Memory B cell (primary cell): Measurements from ENCODE around the gene APBB2.
A peak's percentile ranks its signal among the peaks of the same experiment; 100 is the strongest.
"Not testable (repeated sequence)": the region's sequence is repeated elsewhere in the genome, so short reads cannot be mapped to it uniquely, and the experiment has no call there.

Source experiments
- ATAC-seq: fragments of 150-1000 bp; cut with Tn5 transposase; 2 replicates; pipeline ENCODE4 v1.10.0; 2021; ENCODE audit warnings: low read depth, mild to moderate bottlenecking, moderate library complexity
- DNase-seq, 2 donors: peaks; one replicate each; pipeline ENCODE4 v3.0.0; 2022; ENCODE audit warnings: low spot score in 2 of 2
- H3K27ac Mint-ChIP-seq: one replicate; pipeline ENCODE4 v1.8.0; 2022; ENCODE audit warnings: mild to moderate bottlenecking, moderate library complexity, mixed read lengths
- H3K27me3 Mint-ChIP-seq: one replicate; pipeline ENCODE4 v1.8.0; 2022; ENCODE audit warnings: mixed read lengths
- H3K36me3 Mint-ChIP-seq: one replicate; pipeline ENCODE4 v1.8.0; 2022; ENCODE audit warnings: mild to moderate bottlenecking, mixed read lengths
- H3K4me1 Mint-ChIP-seq: one replicate; pipeline ENCODE4 v1.8.0; 2022; ENCODE audit warnings: mixed read lengths
- H3K4me3 Mint-ChIP-seq: one replicate; pipeline ENCODE4 v1.8.0; 2022; ENCODE audit warnings: mild to moderate bottlenecking, moderate library complexity, mixed read lengths
- H3K9me3 Mint-ChIP-seq: one replicate; pipeline ENCODE4 v1.8.0; 2022; ENCODE audit warnings: mixed read lengths

Gene APBB2

DNA sequence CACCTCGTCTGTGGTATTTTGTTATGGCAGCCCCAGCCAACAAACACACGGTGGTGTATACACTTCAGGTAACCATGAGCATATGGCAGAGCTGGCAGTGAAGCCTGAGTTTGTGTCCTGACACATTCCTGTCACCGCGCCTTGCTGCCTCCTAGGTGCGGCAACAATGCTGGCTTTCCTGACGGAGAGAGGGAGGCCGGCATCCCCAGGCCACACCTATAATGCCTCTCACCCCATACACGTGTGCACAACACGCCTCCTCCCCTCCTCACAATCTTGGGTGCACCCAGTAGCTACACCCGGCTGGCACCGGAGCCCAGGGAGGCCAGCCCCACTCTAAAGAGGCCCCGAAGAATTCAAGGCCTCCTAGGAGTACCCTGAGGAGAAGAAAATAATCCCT, 306.0 kb downstream of the APBB2 start:
- H3K36me3 Mint-ChIP-seq, result no peaks in the 10 kb centered on the region
- no peak overlapping the region for H3K27ac Mint-ChIP-seq
- DNase-seq, result no peak
- ATAC-seq, result no peak
- H3K4me1 Mint-ChIP-seq, result peaks cover 16% of the 10 kb centered on the region
- no peaks in the 10 kb centered on the region for H3K9me3 Mint-ChIP-seq
- H3K4me3 Mint-ChIP-seq, result no peak overlapping the region
- H3K27me3 Mint-ChIP-seq, result peaks cover 3% of the 10 kb centered on the region

DNA sequence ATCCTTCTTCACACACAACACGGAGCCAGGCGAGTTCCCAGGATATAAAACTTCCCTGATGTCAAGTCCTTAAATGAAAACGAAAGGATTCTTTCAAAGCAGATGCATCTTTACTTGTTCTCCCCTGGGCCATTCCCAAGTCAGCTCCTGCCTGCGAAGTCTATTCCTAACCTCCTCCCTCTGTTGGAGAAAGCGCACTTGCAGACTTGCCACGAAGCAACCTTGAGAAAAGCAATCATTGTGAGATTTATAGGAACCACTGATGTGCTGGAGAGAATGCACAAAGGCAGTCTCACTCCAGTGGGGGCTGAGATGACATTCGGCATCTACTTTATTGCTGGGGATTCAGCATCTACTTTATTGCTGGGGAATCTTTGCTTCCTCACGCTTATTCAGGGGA, 308.9 kb downstream of the APBB2 start:
- no peak overlapping the region for H3K4me3 Mint-ChIP-seq
- no peak for ATAC-seq
- H3K4me1 Mint-ChIP-seq, result peaks cover 16% of the 10 kb centered on the region
- DNase-seq, result no peak
- peaks cover 3% of the 10 kb centered on the region for H3K27me3 Mint-ChIP-seq
- no peaks in the 10 kb centered on the region for H3K36me3 Mint-ChIP-seq
- H3K9me3 Mint-ChIP-seq, result no peaks in the 10 kb centered on the region
- no peak overlapping the region for H3K27ac Mint-ChIP-seq

DNA sequence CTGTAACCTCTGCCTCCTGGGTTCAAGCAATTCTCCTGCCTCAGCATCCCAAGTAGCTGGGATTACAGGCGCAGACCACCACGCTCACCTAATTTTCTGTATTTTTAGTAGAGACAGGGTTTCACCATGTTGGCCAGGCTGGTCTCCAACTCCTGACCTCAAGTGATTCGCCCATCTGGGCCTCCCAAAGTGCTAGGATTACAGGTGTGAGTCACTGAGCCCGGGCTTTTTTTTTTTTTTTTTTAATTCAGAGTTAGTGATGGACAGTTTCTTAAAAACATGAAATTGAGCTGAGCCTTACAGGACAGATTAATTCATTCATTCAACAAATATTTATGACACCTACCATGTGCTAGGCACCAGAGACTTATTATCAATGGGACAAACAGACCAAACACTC, 313.8 kb downstream of the APBB2 start:
- not testable (repeated sequence) for H3K27me3 Mint-ChIP-seq, ATAC-seq, H3K27ac Mint-ChIP-seq, DNase-seq, H3K4me3 Mint-ChIP-seq, H3K4me1 Mint-ChIP-seq, H3K9me3 Mint-ChIP-seq, H3K36me3 Mint-ChIP-seq

DNA sequence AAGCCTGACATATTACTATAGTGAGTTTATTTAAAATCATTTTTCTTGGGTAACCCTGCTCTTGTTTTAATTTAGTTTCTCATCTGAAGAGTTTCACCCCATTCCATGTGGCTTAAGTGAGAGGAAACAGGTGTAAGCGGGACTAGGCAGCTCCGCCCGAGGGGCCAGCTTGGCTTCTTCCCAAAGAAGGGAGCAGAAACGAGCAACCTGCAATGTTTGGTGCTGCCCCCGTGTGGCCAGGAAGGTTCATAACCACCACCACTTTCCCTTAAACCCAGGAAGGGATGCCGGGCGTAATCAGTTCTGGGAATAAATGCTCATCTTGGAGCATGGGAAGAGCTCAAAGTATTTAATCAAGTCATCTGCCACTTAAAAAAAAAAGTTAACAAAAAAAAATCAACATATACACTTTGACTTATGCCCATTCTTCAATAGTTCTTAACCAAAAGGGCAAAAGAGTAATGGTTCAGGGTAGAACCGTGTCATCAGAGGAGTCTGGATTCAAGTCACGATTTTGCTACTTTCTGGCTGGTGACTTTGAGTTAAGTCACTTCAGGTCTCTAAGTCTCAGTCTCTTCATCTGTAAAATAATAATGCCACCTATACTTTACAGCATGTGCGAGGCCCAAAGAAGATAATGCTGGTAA, 316.7 kb downstream of the APBB2 start:
- Mint-ChIP-seq H3K4me3 (peak overlapping the region; percentile 64), H3K9me3 (no peaks in the 10 kb centered on the region), H3K27me3 (peaks cover 2% of the 10 kb centered on the region), H3K36me3 (no peaks in the 10 kb centered on the region), H3K27ac (no peak overlapping the region), H3K4me1 (peaks cover 3% of the 10 kb centered on the region)
- ATAC-seq (peak; percentile 70), DNase-seq (peak; percentile 50 to 65)

DNA sequence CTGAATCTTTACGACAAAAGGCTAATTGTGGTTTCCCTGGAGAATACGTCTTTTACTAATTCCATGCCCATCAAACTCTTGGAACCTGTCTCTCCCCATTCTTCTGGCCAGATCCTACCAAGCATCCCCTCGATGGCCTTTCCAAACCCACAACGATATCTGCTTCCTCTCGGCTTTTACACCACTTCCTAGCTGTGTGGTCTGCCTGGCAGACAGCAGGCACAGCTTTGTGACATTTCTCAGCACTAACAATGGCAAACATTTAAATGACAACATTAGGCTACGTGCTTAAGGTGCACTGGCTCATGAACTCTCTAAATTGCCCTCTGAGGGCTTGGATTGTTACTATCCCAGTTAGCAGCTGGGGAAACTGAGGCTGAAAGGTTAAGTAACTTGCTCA, 323.6 kb downstream of the APBB2 start:
- DNase-seq, result no peak
- Mint-ChIP-seq H3K36me3 (no peaks in the 10 kb centered on the region), H3K9me3 (no peaks in the 10 kb centered on the region), H3K27ac (no peak overlapping the region), H3K27me3 (peaks cover 2% of the 10 kb centered on the region), H3K4me1 (no peaks in the 10 kb centered on the region), H3K4me3 (no peak overlapping the region)
- no peak for ATAC-seq

DNA sequence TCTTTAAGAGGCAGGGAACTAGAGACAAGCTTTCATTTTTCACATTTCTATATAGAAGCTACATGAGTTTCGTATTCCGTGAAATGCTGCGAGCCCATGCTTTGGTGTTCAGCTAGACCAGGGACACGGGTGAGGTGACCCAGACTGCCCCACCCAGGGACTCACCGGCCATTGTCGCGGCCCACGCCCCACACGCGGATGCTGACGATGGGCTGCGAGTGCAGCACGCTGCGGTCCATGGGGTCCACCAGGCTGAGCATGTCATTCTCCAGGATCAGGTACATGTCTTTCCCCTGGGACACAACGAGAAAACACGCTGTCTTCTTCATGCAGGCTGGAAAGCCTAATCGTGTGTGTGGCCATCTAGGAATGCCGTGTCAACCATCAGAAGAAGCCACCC, 324.1 kb downstream of the APBB2 start:
- Mint-ChIP-seq H3K9me3 (no peaks in the 10 kb centered on the region), H3K27ac (no peak overlapping the region), H3K27me3 (no peaks in the 10 kb centered on the region), H3K36me3 (no peaks in the 10 kb centered on the region), H3K4me1 (no peaks in the 10 kb centered on the region), H3K4me3 (no peak overlapping the region)
- DNase-seq, result no peak
- no peak for ATAC-seq

DNA sequence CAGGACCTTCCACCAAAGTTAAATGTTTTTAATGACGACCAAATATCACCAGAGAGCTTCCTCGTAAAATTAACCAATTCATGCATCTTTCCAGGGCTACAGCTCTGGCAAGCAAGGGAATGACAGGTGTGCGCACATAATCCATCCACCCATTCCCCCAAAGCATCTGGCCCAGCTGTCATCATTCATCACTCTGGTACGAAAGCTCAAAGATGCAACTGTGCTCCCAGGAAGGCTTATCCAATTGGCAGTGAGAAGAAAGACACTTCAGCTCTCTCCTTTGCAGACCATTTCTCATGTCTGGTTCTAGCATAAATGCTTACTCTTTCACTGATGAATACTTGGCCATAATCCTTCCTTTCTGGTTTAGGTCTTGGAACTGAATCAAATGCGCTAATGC, 325.4 kb downstream of the APBB2 start:
- no peak overlapping the region for H3K4me3 Mint-ChIP-seq
- H3K9me3 Mint-ChIP-seq, result no peaks in the 10 kb centered on the region

DNA sequence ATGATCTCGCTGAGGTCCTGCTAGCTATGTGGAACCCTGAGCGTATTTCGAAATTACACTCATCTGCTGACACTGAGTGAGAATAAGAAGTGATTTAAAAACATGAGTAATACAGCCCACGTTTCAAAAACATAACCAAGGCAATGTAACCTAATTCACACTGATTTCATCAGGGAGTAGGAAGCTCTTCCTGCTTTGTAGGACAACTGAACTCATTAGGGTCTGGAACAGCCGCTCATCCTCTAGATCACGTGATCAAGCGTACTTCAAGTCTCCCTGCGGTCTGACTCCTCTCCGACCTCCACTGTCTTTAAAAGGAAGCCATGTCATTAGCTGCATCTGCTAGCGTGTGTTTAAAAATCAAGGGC, 326.6 kb downstream of the APBB2 start:
- H3K27me3 Mint-ChIP-seq, result peaks cover 5% of the 10 kb centered on the region
- no peak for DNase-seq
- no peak overlapping the region for H3K4me3 Mint-ChIP-seq
- no peaks in the 10 kb centered on the region for H3K9me3 Mint-ChIP-seq
- H3K36me3 Mint-ChIP-seq, result no peaks in the 10 kb centered on the region
- no peaks in the 10 kb centered on the region for H3K4me1 Mint-ChIP-seq
- no peak overlapping the region for H3K27ac Mint-ChIP-seq
- no peak for ATAC-seq

More for the DNA sequence above, 325.4 kb downstream of the APBB2 start:
- no peaks in the 10 kb centered on the region for H3K36me3 Mint-ChIP-seq
- H3K27me3 Mint-ChIP-seq, result peaks cover 4% of the 10 kb centered on the region
- H3K4me1 Mint-ChIP-seq, result no peaks in the 10 kb centered on the region
- DNase-seq (no peak), ATAC-seq (no peak)
- no peak overlapping the region for H3K27ac Mint-ChIP-seq

DNA sequence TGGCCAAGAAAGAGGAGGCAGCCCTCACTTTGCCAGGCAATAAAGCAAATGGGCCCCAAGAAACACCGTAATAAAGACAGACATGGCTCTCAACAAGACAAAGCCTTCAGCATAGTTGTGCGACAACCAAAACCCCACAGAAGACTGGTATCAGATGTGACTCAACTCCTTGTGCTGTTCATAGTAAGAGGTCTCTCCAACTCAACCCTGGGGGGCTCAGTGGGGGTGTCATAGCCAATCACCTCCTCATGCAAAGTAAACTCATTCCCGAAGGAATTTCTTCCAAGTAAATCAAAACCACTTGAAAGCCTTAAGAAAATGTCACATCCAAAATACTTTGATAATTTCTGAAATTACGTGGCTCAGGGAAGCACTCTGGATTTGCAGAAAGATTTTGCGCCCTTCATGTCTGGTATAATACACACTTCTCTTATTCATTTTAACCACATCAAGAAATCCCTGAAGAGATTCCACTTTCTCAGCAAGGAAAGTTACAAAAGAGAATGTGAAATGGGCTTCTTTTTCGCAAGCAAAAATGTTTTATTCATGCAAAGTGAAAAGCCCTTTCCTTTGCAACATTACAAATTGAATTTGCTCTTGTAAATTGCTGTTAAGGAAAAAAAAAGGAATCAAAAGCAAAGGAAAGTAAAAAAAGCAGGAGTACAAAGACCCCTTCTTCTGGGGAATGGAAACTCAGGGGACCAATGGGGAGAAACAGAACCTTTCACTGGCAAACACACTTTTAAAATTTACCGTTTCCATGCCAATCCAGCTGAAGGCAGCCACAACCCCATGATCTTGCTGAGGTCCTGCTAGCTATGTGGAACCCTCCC, 327.2 kb downstream of the APBB2 start:
- ATAC-seq (no peak), DNase-seq (no peak)
- peaks cover 11% of the 10 kb centered on the region for H3K27me3 Mint-ChIP-seq
- H3K9me3 Mint-ChIP-seq, result no peaks in the 10 kb centered on the region
- H3K36me3 Mint-ChIP-seq, result no peaks in the 10 kb centered on the region
- H3K4me3 Mint-ChIP-seq, result no peak overlapping the region
- H3K4me1 Mint-ChIP-seq, result no peaks in the 10 kb centered on the region
- no peak overlapping the region for H3K27ac Mint-ChIP-seq

DNA sequence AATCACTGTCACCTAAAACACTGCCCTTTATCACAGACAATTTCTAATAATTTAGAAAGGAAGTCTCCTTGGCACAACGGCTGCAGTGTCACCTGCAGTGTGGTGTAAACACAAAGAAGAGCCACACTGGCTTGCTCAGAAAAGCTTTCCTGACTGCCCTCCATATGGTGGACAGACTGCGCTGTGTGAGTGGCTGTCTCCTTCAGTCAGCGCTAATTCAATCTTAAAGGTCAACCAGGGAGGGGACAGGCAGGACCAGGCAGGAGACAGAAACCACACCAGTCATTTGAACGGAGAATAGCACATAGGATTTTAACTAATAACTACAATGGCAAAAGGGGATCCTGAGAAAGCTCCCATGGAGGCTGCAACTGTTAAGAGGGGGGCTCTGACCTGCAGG, 332.5 kb downstream of the APBB2 start:
- no peaks in the 10 kb centered on the region for H3K9me3 Mint-ChIP-seq
- no peak overlapping the region for H3K27ac Mint-ChIP-seq
- no peaks in the 10 kb centered on the region for H3K36me3 Mint-ChIP-seq
- peaks cover 28% of the 10 kb centered on the region for H3K27me3 Mint-ChIP-seq
- no peaks in the 10 kb centered on the region for H3K4me1 Mint-ChIP-seq
- ATAC-seq (no peak), DNase-seq (no peak)
- H3K4me3 Mint-ChIP-seq, result no peak overlapping the region

DNA sequence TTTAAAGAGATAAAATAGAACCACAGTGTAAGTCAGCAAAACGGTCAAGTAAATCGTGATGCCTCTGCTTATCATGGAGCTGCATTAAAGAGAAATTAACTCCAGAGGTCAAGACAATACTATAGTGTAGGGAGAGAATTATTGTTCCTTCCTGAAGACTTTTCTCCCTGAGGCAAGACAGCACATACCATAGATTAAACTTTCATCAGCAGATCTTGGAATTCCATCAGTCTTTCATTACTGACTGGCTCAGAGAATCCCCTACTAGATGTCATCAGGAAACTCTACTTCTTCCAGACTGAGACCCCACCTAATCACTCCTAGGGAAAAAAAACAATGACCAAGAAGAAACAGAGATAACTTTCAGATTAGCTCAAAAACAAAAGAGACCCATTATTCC, 333.2 kb downstream of the APBB2 start:
- Mint-ChIP-seq H3K4me1 (no peaks in the 10 kb centered on the region), H3K36me3 (no peaks in the 10 kb centered on the region), H3K9me3 (no peaks in the 10 kb centered on the region), H3K27me3 (peaks cover 28% of the 10 kb centered on the region), H3K27ac (no peak overlapping the region), H3K4me3 (no peak overlapping the region)
- DNase-seq (no peak), ATAC-seq (no peak)

DNA sequence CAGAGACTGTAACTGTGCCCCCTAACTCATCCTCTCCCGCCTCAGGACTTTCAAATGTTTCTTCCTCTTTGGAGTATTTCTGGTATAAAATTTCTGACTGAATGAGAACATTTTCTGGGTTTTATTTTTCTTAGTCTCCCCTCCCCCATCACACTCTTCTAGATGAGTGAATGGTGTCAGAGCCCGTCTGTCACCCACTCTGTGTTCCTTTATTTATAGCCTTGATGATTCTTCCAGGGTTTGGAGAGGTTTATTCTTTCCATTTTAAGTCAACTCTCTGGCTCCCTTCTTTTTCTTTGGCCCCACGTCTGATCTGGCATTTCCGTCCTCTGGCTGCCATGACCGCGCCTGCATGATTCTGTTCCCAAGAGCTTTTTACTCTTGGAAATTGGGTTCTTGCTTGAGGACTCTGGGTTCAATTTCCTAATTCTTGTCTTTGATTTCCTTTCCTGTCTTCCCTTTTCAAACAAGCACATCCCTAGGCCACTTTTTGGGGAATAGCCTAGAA, 335.7 kb downstream of the APBB2 start:
- Mint-ChIP-seq H3K36me3 (no peaks in the 10 kb centered on the region), H3K9me3 (no peaks in the 10 kb centered on the region), H3K4me1 (no peaks in the 10 kb centered on the region), H3K27me3 (peaks cover 24% of the 10 kb centered on the region), H3K4me3 (no peak overlapping the region), H3K27ac (no peak overlapping the region)
- no peak for ATAC-seq
- no peak for DNase-seq

DNA sequence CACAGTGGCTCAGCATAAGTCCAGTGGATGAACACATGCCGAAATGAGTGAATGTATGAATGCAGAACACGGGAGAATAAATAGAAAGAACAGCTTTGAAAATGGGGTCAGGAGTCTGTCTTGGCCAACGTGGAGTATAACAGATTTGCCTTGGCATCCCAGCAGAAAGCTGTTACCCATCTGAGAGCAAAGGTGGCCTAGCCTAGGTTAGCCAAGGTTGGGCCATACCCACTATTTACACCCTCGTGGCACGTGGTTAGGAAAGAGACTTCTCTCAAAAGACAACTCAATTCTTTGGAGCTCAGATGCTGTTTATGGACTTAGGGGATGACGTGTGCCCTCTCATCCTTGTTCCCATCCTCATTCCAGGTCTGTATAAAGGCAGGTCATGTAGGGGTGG, 337.3 kb downstream of the APBB2 start:
- H3K27ac Mint-ChIP-seq, result no peak overlapping the region
- no peak for DNase-seq
- ATAC-seq, result no peak
- H3K4me1 Mint-ChIP-seq, result no peaks in the 10 kb centered on the region
- H3K27me3 Mint-ChIP-seq, result peaks cover 20% of the 10 kb centered on the region
- H3K4me3 Mint-ChIP-seq, result no peak overlapping the region
- no peaks in the 10 kb centered on the region for H3K36me3 Mint-ChIP-seq
- no peaks in the 10 kb centered on the region for H3K9me3 Mint-ChIP-seq

DNA sequence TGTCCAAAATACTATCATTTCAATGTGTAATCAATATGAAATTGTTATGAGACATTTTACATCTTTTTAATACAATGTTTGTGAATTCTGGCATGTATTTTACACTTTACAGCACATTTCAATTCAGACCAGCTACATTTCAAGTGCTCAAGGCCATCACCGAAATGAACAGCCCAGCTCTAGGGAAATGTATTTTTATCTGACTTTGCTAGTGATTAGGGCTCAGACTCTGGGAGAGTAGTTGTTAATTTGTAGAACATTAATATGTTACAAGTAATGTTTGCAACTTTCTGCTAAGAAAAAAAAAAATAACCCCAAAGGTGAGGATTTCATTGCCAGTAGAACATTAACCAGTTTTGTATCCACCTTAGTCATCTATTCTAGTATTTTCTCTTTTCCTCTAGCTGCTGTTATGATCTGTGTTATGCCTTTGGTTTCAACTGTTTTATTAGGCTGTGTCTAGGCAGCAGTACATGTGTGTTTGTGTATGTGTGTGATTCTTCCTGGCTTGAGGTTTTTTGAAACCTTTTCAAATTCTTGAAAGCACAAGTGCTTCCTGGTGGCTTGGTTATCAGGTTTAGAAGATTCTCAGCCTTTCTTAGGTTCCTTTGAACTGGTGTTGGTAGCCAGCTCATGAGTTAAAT, 338.7 kb downstream of the APBB2 start:
- H3K27ac Mint-ChIP-seq, result no peak overlapping the region
- no peak for ATAC-seq
- no peaks in the 10 kb centered on the region for H3K4me1 Mint-ChIP-seq
- peaks cover 13% of the 10 kb centered on the region for H3K27me3 Mint-ChIP-seq
- no peak overlapping the region for H3K4me3 Mint-ChIP-seq
- no peaks in the 10 kb centered on the region for H3K9me3 Mint-ChIP-seq
- no peak for DNase-seq
- H3K36me3 Mint-ChIP-seq, result no peaks in the 10 kb centered on the region
